ENCODE measurements around the gene DSCAML1.

DNA sequence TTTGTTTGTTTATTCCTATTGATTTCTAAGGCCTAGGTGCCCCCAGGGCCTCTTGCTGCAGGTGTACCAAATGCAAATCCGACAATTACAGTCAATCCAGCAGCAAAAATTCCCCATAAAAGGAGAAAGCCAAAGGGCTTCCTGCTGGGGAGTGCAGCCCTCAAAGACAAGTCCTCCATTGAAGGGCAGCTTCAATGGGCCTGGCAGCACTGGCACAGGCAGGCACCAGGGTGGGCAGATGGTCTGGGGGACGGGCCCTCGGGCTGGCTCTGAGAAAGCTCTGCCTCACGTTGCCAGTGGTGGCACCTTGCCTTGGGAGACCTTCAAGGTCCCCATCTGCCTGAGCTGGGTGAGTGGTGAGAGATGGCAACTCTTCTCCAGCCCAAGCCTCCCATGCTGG lies 128.0 kb downstream of the DSCAML1 start:
- TF ChIP-seq, protein P1, sequence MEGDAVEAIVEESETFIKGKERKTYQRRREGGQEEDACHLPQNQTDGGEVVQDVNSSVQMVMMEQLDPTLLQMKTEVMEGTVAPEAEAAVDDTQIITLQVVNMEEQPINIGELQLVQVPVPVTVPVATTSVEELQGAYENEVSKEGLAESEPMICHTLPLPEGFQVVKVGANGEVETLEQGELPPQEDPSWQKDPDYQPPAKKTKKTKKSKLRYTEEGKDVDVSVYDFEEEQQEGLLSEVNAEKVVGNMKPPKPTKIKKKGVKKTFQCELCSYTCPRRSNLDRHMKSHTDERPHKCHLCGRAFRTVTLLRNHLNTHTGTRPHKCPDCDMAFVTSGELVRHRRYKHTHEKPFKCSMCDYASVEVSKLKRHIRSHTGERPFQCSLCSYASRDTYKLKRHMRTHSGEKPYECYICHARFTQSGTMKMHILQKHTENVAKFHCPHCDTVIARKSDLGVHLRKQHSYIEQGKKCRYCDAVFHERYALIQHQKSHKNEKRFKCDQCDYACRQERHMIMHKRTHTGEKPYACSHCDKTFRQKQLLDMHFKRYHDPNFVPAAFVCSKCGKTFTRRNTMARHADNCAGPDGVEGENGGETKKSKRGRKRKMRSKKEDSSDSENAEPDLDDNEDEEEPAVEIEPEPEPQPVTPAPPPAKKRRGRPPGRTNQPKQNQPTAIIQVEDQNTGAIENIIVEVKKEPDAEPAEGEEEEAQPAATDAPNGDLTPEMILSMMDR (IDR thresholded peaks at IDR 0.05; ENCODE audit: low read length): no peak
- TF ChIP-seq EZH2 (IDR thresholded peaks at IDR 0.05; ENCODE audit: borderline replicate concordance, low read length): no peak

All from OCI-LY1 (cell line).